ENCODE results near the gene ILK. TPM values are rescaled to one million over a fixed set of nuclear protein-coding genes. Genes with fewer than 3 reads are reported as not detected.

The ILK gene
- total and polyA plus RNA-seq, 2 donors (not counting 1 experiment from before 2014, with no cell fraction given): 176 to 420 TPM

- no peak for DNase-seq (ENCODE audit: low read depth in 2 of 2)
- Histone ChIP-seq H2AFZ (ENCODE audit: low read length) (no peak overlapping the region), H3K36me3 (ENCODE audit: control insufficient read depth, insufficient read depth, low read length) (no peaks in the 10 kb centered on the region), H3K27me3 (ENCODE audit: control insufficient read depth, insufficient read depth, low read length) (no peaks in the 10 kb centered on the region), H3K9me3 (ENCODE audit: control insufficient read depth, insufficient read depth, low read depth, low read length) (no peaks in the 10 kb centered on the region), H4K20me1 (ENCODE audit: control insufficient read depth, extremely low read depth, insufficient read depth, low read length) (no peaks in the 10 kb centered on the region), H3K4me1 (ENCODE audit: control insufficient read depth, extremely low read depth, insufficient read depth, low read length) (no peaks in the 10 kb centered on the region), H3K9ac (ENCODE audit: insufficient read depth, low read length) (no peak overlapping the region), H3K4me3 (replicated peaks in 1 of 4; ENCODE audit: control extremely low read depth in 1 of 4, insufficient read depth in 1 of 4, low read depth in 3 of 4, low read length in 4 of 4) (no peak overlapping the region), H3K79me2 (ENCODE audit: control insufficient read depth, insufficient read depth, low read length) (no peaks in the 10 kb centered on the region), H3K4me2 (ENCODE audit: extremely low read depth, insufficient read depth, low read length) (no peak overlapping the region), H3K27ac (ENCODE audit: insufficient read depth, low read length) (no peak overlapping the region)
- TF ChIP-seq EZH2 (IDR thresholded peaks at IDR 0.05; ENCODE audit: low read length, missing control alignments) (no peak), CTCF (conservative IDR thresholded peaks at IDR 0.05 in 1 of 2, IDR thresholded peaks at IDR 0.05 in 1 of 2; ENCODE audit: low read depth in 1 of 2, low read length in 2 of 2) (no peak)
Observed at GRCh38 chr11:6584528-6584927, 19.0 kb upstream of the ILK start.

- TF ChIP-seq CTCF (conservative IDR thresholded peaks at IDR 0.05 in 1 of 2, IDR thresholded peaks at IDR 0.05 in 1 of 2; ENCODE audit: low read depth in 1 of 2, low read length in 2 of 2) (no peak), EZH2 (IDR thresholded peaks at IDR 0.05; ENCODE audit: low read length, missing control alignments) (no peak)
- H3K9me3 ChIP-seq (ENCODE audit: control insufficient read depth, insufficient read depth, low read depth, low read length): no peaks in the 10 kb centered on the region
- no peaks in the 10 kb centered on the region for H3K36me3 ChIP-seq (ENCODE audit: control insufficient read depth, insufficient read depth, low read length)
- no peaks in the 10 kb centered on the region for H3K27me3 ChIP-seq (ENCODE audit: control insufficient read depth, insufficient read depth, low read length)
- no peaks in the 10 kb centered on the region for H3K4me1 ChIP-seq (ENCODE audit: control insufficient read depth, extremely low read depth, insufficient read depth, low read length)
- H3K79me2 ChIP-seq (ENCODE audit: control insufficient read depth, insufficient read depth, low read length): no peaks in the 10 kb centered on the region
- no peak overlapping the region for H3K4me3 ChIP-seq (replicated peaks in 1 of 4; ENCODE audit: control extremely low read depth in 1 of 4, insufficient read depth in 1 of 4, low read depth in 3 of 4, low read length in 4 of 4)
- DNase-seq (ENCODE audit: low read depth in 2 of 2): no peak
- H3K4me2 ChIP-seq (ENCODE audit: extremely low read depth, insufficient read depth, low read length): no peak overlapping the region
- no peak overlapping the region for H2AFZ ChIP-seq (ENCODE audit: low read length)
- no peak overlapping the region for H3K9ac ChIP-seq (ENCODE audit: insufficient read depth, low read length)
- no peaks in the 10 kb centered on the region for H4K20me1 ChIP-seq (ENCODE audit: control insufficient read depth, extremely low read depth, insufficient read depth, low read length)
- no peak overlapping the region for H3K27ac ChIP-seq (ENCODE audit: insufficient read depth, low read length)
Observed at GRCh38 chr11:6586434-6587359, 16.9 kb upstream of the ILK start.

GRCh38 chr11:6587360-6587953, 16.1 kb upstream of the ILK start:
- Histone ChIP-seq H4K20me1 (ENCODE audit: control insufficient read depth, extremely low read depth, insufficient read depth, low read length) (no peaks in the 10 kb centered on the region), H3K36me3 (ENCODE audit: control insufficient read depth, insufficient read depth, low read length) (no peaks in the 10 kb centered on the region), H3K27me3 (ENCODE audit: control insufficient read depth, insufficient read depth, low read length) (no peaks in the 10 kb centered on the region), H3K4me2 (ENCODE audit: extremely low read depth, insufficient read depth, low read length) (no peak overlapping the region), H3K27ac (ENCODE audit: insufficient read depth, low read length) (no peak overlapping the region), H3K4me1 (ENCODE audit: control insufficient read depth, extremely low read depth, insufficient read depth, low read length) (no peaks in the 10 kb centered on the region), H3K9ac (ENCODE audit: insufficient read depth, low read length) (no peak overlapping the region), H3K4me3 (replicated peaks in 1 of 4; ENCODE audit: control extremely low read depth in 1 of 4, insufficient read depth in 1 of 4, low read depth in 3 of 4, low read length in 4 of 4) (no peak overlapping the region), H3K9me3 (ENCODE audit: control insufficient read depth, insufficient read depth, low read depth, low read length) (no peaks in the 10 kb centered on the region), H3K79me2 (ENCODE audit: control insufficient read depth, insufficient read depth, low read length) (no peaks in the 10 kb centered on the region), H2AFZ (ENCODE audit: low read length) (no peak overlapping the region)
- TF ChIP-seq CTCF (conservative IDR thresholded peaks at IDR 0.05 in 1 of 2, IDR thresholded peaks at IDR 0.05 in 1 of 2; ENCODE audit: low read depth in 1 of 2, low read length in 2 of 2): no peak
- no peak for TF ChIP-seq EZH2 (IDR thresholded peaks at IDR 0.05; ENCODE audit: low read length, missing control alignments)
- DNase-seq (ENCODE audit: low read depth in 2 of 2): no peak
